GM18498 (cell line): ENCODE results near the gene GALK1.

Source experiments
- ATAC-seq: cut with Tn5 transposase; IDR thresholded peaks from one replicate; pipeline ENCODE4 v1.9.1; 2021; ENCODE audit warnings: mild to moderate bottlenecking, moderate library complexity; ENCODE audit not compliant: unreplicated experiment

GALK1 gene

DNA sequence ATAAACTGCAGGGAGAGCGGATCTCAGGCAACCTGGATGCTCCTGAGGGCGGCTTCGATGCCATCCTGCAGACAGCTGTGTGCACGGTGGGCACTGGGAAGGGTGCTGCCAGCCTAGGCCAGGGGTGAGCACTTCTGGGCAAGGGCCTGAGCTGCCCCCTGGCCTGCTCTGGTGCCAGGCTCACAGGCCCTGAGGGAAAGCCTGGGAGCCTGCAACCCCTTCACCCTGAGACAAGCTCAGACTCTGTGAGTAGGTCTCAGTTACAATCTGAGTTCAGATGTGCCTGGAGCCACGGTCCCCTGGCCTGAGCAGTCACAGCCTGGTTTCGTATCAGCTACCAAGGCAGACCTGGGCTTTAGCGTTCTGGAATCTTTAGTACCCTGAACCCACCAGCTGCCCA is 35.6 kb downstream of the GALK1 start:
- ATAC-seq, result no peak

DNA sequence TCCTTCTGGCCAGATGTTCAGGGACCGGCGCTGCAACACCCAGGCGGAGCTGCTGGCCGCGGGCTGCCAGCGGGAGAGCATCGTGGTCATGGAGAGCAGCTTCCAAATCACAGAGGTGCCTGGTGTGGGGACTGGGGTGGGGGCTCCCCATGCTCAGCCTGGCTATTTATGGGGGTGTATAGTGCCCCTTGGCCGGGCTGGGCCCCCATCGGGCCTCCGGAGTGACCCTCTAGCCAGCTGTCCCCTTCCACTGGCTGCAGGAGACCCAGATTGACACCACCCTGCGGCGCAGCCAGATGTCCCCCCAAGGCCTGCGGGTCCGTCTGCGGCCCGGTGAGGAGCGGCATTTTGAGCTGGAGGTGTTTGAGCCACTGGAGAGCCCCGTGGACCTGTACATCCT is 37.6 kb downstream of the GALK1 start:
- ATAC-seq, result no peak

DNA sequence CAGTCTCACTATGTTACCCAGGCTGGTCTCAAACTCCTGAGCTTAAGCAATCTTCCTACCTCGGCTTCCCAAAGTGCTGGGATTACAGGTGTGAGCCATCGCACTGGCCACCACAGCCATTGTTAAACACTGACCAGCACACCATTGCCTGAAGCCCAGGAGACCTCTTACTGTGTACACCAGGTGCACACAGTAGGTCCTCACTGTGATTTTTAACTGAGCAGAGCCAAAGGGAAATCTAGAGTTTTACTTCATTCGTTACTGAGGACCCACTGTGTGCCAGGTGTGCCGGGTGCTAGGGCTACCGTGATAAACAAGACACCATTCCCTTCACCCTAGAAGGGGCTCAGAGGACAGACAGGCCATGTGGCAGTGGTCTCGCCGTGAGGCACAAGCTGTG is 39.5 kb downstream of the GALK1 start:
- ATAC-seq, result no peak

DNA sequence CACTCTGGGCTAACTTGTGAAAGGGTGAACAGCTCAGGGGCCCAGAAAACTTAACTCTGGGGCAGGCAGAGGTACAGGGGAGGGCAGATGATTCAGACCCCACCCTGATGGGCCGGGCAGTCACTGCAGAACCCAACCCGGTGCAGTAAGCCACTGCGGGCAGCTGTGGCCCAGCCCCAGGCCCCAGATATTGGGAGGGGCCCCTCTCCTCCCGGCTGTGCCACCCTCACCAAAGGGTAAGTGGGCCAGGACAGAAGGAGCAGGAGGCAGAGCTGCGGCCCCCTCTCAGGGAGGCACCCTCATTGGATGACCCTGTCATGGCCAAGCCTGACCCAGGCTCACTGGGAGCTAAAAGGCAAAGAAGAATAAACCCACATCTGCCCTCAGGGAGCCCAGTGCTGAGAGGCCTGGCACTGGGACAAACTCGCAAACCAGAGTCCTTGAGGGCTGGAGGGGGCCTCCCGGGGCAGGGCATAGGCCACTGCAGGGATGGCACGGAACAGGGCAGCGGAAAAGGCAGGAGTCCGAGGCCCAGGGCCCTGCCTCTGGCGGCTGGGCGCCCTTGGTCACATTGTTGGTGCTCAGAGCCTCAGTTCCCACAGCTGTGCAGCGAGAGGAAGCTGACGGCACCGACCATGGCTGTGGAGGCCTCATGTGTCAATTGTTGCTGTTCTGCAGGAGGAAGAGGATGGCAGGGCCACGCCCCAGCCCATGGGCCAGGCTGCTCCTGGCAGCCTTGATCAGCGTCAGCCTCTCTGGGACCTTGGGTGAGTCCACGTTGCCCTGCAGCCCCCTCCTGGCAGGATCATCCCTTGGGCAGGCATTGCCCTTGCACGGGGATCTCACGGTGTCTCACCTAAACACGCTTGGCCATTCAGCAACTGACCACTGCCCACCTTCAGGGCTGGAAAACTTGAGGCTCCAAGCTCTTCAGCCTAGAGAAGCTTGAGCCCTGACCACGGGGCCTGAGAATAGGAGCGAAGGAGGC is 40.7 kb downstream of the GALK1 start:
- ATAC-seq, result no peak

DNA sequence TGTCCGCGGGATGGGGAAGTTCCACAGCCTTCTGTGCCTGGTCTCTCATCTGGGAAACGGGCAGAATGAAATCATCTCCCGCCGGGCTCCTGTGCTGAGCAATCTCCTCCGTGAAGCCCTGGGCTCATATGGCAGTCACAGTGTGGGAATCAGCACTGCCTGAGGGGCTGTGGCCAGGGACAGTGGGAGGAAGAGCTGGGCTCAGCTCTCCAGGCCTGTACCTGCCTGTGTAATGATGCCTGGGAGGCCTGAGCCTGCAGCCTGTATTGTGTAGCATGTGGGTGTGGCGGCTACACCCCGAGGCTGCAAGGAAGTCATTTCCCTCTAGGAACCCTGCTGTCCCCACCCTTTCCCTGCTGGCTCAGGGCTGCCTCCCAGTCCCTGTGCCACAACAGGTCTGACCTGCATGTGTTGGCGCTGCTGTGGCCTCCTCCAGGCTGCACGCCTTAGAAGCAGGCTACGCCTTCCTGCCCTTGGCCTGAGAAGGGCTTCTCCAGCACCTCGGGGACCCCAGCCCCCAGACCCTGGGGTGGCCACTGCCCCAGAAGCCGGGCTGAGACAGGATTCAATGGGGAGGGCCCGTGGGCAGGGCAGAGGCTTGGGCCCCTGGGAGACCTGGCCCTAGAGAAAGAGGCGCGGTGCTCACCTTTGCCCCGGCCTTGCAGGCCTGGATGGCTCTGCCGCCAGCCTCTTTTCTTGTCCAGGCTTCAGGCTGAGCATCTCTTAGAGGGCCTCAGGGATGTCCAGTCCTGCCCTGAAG is 41.6 kb downstream of the GALK1 start:
- ATAC-seq, result no peak

DNA sequence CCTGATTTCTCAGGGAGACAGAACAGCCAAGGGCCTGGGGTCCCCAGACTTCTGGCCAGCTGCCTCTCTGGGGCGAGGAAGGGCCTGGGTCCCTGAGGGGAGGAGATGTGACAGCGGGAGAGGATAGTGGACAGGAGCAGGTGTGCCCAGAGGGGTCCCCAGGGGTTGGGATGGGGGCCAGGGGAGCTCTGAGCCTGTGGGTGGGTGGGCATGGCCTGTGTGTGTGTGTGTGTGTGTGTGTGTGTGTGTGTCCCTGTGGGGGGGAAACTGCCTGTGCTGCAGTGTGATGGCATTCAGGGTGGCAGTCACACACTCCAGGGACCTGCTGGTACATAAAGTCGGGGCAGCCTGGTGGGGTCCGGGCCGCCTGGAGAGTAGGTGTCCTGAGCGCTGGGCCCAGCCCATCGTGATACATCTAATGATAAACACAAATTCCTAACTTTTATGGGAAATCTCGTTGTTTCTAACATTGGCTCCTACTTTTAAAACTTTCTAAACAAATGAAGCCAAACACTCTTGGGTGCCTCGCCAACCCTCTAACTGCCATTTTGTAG is 42.4 kb downstream of the GALK1 start:
- ATAC-seq, result no peak

DNA sequence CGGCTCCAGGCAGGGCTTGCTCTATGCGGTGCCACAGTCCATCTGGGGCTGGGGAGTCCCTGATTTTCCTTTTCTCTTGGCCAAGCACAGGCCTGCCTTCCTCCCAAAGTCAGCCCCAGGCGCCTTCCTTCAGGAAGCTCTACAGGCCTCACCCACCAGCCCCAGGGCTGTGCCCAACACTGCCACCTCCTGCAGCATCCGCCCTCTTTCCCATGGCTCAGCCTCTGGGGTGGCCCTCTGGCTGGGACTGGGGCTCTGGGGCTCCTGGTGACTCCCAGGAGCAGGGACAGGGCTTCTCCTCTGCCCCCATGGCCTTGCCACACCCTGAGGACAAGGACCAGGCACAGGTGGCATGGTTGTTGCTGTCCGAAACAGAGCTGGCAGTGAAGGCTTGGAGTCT is 42.9 kb downstream of the GALK1 start:
- ATAC-seq, result no peak

DNA sequence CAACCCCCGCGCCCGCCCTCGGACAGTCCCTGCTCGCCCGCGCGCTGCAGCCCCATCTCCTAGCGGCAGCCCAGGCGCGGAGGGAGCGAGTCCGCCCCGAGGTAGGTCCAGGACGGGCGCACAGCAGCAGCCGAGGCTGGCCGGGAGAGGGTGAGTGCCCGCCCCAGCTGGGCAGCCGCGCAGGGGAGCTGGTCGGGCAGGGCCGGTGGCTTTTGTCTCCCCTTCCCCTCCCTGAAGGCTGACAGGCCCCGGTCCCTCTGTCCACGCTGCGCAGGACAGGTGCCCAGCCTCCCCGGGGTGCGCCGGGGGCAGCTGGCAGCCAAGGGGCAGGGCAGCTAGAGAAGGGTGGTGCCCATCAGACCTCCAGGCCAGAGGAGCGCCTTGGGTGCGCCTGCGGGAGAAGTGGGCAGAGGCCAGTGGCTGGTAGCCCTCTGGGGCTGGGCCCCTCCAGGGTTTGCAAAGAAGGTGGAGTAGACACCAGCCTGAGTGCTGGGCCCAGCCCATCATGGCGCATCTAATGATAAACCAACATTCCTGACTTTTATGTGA is 43.5 kb downstream of the GALK1 start:
- ATAC-seq, result no peak

DNA sequence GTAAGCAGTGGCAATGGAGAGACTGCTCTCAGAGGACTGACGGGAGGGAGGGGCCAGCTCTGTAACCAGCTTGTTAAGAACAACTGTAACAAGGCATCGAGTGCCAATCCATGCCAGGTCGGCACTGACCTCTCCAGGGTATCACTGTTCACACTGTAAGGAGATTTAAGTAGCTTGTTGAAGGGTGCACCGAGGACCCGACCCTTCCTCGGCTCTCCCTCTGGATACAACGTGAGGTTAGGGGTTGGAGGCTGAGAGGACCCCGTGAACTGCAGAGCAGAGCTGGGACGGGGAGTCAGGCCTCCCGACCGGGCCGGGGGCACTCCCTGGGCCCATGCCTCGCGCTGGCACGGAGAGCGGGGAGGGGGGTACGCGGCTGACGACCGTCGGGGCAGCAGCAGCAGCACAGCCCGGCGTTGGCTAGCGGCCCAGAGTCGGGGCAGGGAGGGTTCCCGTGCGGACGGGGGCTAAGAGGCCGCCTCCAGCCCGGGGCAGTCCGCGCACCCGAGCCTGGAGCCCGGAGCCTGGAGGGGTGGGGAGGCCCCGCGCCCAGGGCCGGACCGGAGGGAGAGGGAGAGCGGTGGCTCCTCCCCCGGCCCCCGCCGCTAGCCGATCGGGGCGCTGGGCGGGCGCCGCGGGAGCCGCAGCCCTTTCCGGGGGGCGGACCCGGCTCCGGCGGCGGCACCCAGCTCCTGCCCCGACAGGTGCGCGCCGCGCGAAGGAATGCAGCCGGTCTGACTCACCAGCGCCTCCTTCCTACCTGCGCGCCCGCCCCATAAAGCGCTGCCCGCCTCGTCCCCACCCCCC is 44.1 kb downstream of the GALK1 start, which contains the start of gene ITGB4:
Gene ITGB4, plus strand, starts transcription at position 804 of the 807 bp plus-strand sequence. CDS start 3,245 bp downstream, outside the sequence.
- no peak for ATAC-seq

DNA sequence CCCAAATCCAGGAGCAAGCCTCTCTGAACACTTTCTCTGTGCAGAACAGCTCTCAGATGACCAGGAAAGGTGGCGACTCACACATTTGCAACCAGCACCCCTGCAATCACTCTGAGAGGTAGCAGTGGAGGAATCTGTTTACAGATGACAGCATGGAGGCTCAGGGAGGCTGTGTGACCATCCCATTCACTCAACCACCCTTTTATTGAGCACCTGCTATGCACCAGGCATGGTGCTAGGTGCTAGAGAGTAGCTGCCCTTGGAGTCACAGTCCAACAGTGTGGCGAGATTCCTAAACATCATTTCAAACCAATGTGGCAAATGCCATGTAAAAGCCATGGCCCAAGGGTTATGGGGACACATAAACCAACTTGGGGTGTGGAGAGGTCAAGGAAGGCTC is 45.3 kb downstream of the GALK1 start:
- no peak for ATAC-seq

DNA sequence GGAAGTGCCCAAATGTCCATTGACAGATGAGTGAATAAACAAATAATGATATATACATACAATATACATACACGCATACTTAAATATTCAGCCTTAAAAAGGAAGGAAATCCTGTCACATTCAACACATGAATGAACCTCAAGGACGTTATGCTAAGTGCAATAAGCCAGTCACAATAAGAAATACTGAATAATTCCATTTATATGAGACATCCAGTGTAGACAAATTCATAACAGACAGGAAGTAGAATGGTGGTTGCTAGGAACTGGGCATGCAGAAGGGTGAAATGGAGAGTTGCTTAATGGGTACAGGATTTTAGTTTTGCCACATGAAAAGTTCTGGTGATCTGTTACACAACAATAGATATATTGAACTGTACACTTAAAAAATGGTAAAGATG is 52.5 kb downstream of the GALK1 start:
- ATAC-seq, result no peak
